G401.6 (cell line): ENCODE measurements around the gene POLR2E.

Experiments used
- FAIRE-seq: peaks from 2 replicates; lab custom pipeline; 2012; peaks lifted over from hg19 to GRCh38; lab: Jason Lieb, UNC

POLR2E gene

GRCh38 chr19:1046836-1047695, 48.1 kb downstream of the POLR2E start:
- FAIRE-seq: no peak

GRCh38 chr19:1046117-1046626, 49.0 kb downstream of the POLR2E start:
- FAIRE-seq: no peak

- FAIRE-seq: no peak
Measured at GRCh38 chr19:1045247-1045603, 50.0 kb downstream of the POLR2E start.

GRCh38 chr19:1042689-1043511, 52.3 kb downstream of the POLR2E start:
- no peak for FAIRE-seq

- FAIRE-seq: no peak
Measured at GRCh38 chr19:1041835-1042685, 53.1 kb downstream of the POLR2E start.

- no peak for FAIRE-seq
Measured at GRCh38 chr19:1041272-1041834, 53.8 kb downstream of the POLR2E start.

GRCh38 chr19:1040476-1041271, 54.5 kb downstream of the POLR2E start:
- FAIRE-seq: peak; percentile 89

GRCh38 chr19:1039646-1040475, 55.3 kb downstream of the POLR2E start, which contains the start of gene ABCA7:
ABCA7 (plus strand) TSS chr19:1040107; CDS start chr19:1041362, 1,255 bp downstream.
- FAIRE-seq: peak; percentile 95

GRCh38 chr19:1038978-1039645, 56.1 kb downstream of the POLR2E start:
- peak; percentile 50 for FAIRE-seq

- no peak for FAIRE-seq
Measured at GRCh38 chr19:1037621-1038064, 57.5 kb downstream of the POLR2E start.
